GM12878 (cell line): Measurements from ENCODE around the gene OLFM2. TPM values are rescaled to one million over a fixed set of nuclear protein-coding genes. Genes with fewer than 3 reads are reported as not detected.

Experiments
- ATAC-seq: fragments of 200-7000 bp; cut with Tn5 transposase; 3 replicates; pipeline ENCODE4 v1.9.1; 2020; ENCODE audit warnings: mild to moderate bottlenecking, moderate library complexity
- BruUV-seq: library from RNA; stranded (reverse); fragments of 400-500 nt; replicated peaks from 2 replicates; lab custom pipeline; 2021; lab: Mats Ljungman, UMichigan
- CTCF ChIA-PET: fragments of 300-600 bp; sonication (Branson Sonifier 250); formaldehyde crosslinking; extraction: SDS; loops from one replicate; lab custom pipeline; 2021; ENCODE audit warnings: inconsistent platforms; lab: Yijun Ruan, JAX
- POLR2A ChIA-PET: fragments of 350-600 bp; formaldehyde crosslinking; extraction: SDS; loops from one replicate; lab custom pipeline; 2021; ENCODE audit warnings: inconsistent platforms; lab: Charles Lee
- RAD21 ChIA-PET: fragments of 300-600 bp; sonication (Branson Sonifier 250); formaldehyde crosslinking; loops from one replicate; lab custom pipeline; 2023; ENCODE audit warnings: antibody characterized with exemption; ENCODE audit not compliant: unreplicated experiment; lab: Charles Lee
- SMC1A ChIA-PET: fragments of 300-600 bp; sonication (Branson Sonifier 250); formaldehyde crosslinking; loops from one replicate; lab custom pipeline; 2023; ENCODE audit not compliant: unreplicated experiment, uncharacterized antibody; lab: Charles Lee
- DNase-seq: peaks from one replicate; pipeline ENCODE4 v3.0.0-alpha.2; 2011; ENCODE audit warnings: low read depth, low spot score
- FAIRE-seq: peaks from 3 replicates; lab custom pipeline; 2011; peaks lifted over from hg19 to GRCh38; lab: Jason Lieb, UNC
- H2AFZ ChIP-seq: 2 replicates; pipeline ENCODE4 v1.6.0; 2011; ENCODE audit warnings: low read depth, low read length, control low read depth; ENCODE audit not compliant: control insufficient read depth
- H3K27ac ChIP-seq: 2 replicates; pipeline ENCODE4 v1.5.1; 2011; ENCODE audit warnings: control low read depth; ENCODE audit not compliant: control insufficient read depth, insufficient read depth
- H3K27me3 ChIP-seq, 2 experiments: replicated peaks in 1 of 2; 2 replicates each; pipeline versions ENCODE4 v1.6.0 to v1.6.1; 2011; ENCODE audit warnings: low read length in 1 of 2; ENCODE audit not compliant: control insufficient read depth in 2 of 2, insufficient read depth in 2 of 2
- H3K36me3 ChIP-seq, 2 experiments: 2 replicates each; pipeline ENCODE4 v1.5.1; 2011; ENCODE audit warnings: low read length in 1 of 2; ENCODE audit not compliant: control insufficient read depth in 2 of 2, insufficient read depth in 2 of 2
- H3K4me1 ChIP-seq: 2 replicates; pipeline ENCODE4 v1.6.1; 2011; ENCODE audit warnings: mild to moderate bottlenecking, low read length, moderate library complexity, mixed read lengths; ENCODE audit not compliant: control insufficient read depth, insufficient read depth
- H3K4me2 ChIP-seq: 2 replicates; pipeline ENCODE4 v1.6.0; 2011; ENCODE audit warnings: control low read depth; ENCODE audit not compliant: control insufficient read depth, insufficient read depth
- H3K4me3 ChIP-seq: fragments of 200-600 bp; sonication (generic); 2 replicates; pipeline ENCODE4 v1.5.1; 2016
- H3K79me2 ChIP-seq: 2 replicates; pipeline ENCODE4 v1.6.0; 2011; ENCODE audit warnings: low read length; ENCODE audit not compliant: control insufficient read depth, insufficient read depth
- H3K9ac ChIP-seq: 2 replicates; pipeline ENCODE4 v1.8.0; 2011; ENCODE audit warnings: low read length, control low read depth, mixed read lengths; ENCODE audit not compliant: control insufficient read depth, insufficient read depth
- H3K9me3 ChIP-seq: replicated peaks from 3 replicates; pipeline ENCODE4 v1.5.1; 2011; ENCODE audit warnings: mild to moderate bottlenecking, low read length; ENCODE audit not compliant: control insufficient read depth, insufficient read depth
- H4K20me1 ChIP-seq: 2 replicates; pipeline ENCODE4 v1.6.0; 2011; ENCODE audit not compliant: control insufficient read depth, insufficient read depth
- BRCA1 ChIP-seq: IDR thresholded peaks from 2 replicates; pipeline ENCODE4 v1.6.1; 2011; ENCODE audit warnings: low read depth, low read length, improper control_type of control experiment
- IRF3 ChIP-seq: fragments of 450-650 bp; IDR thresholded peaks from 2 replicates; pipeline ENCODE4 v1.6.1; 2014; ENCODE audit warnings: mild to moderate bottlenecking
- MEF2B ChIP-seq: fragments of 450-650 bp; IDR thresholded peaks from 2 replicates; pipeline ENCODE4 v1.6.1; 2018; ENCODE audit warnings: mild to moderate bottlenecking, moderate library complexity; ENCODE audit not compliant: partially characterized antibody, poor library complexity, severe bottlenecking
- MYB ChIP-seq: fragments of 150-350 bp; IDR thresholded peaks from 2 replicates; pipeline ENCODE4 v1.6.1; 2014; ENCODE audit warnings: mild to moderate bottlenecking, low read depth, low read length, borderline replicate concordance
- SMAD1 ChIP-seq: fragments of 450-650 bp; IDR thresholded peaks from 2 replicates; pipeline ENCODE4 v1.6.1; 2018; ENCODE audit warnings: mild to moderate bottlenecking, low read depth; ENCODE audit not compliant: partially characterized antibody
- USF1 ChIP-seq: IDR thresholded peaks from 2 replicates; pipeline ENCODE4 v1.6.1; 2011; ENCODE audit warnings: borderline replicate concordance, low read depth, mild to moderate bottlenecking, moderate library complexity, mixed read lengths, low read length; ENCODE audit not compliant: insufficient read depth; ENCODE audit errors: extremely low read length
- WRNIP1 ChIP-seq: IDR thresholded peaks from 2 replicates; pipeline ENCODE4 v1.6.1; 2011; ENCODE audit warnings: low read depth, low read length, improper control_type of control experiment, borderline replicate concordance
- WGBS: methylation state at CpG from one replicate; pipeline ENCODE4 v1.1.6; 2016; ENCODE audit warnings: low lambda C conversion rate; ENCODE audit not compliant: insufficient replicate concordance, insufficient coverage; ENCODE audit errors: missing lambda C conversion rate; 5-methylcytosine and 5-hydroxymethylcytosine counted together
- in situ Hi-C: fragments of 300-500 bp; cut with MboI; formaldehyde crosslinking; loops from 9 replicates; pipeline ENCODE4 v1.14.3; 2018; ENCODE audit warnings: mixed read lengths
- intact Hi-C: fragments of 100-400 bp; cut with micrococcal nuclease; formaldehyde crosslinking; loops from one replicate; pipeline ENCODE4 v1.14.2; 2022; ENCODE audit not compliant: unreplicated experiment
- polyA plus RNA-seq, 11 experiments: library from polyadenylated mRNA; depleted of rRNA in 4 of 11; unstranded in 6 of 11; stranded (reverse) in 5 of 11; fragments of >200 nt; fragmentation: Nextera tagmentation in 4 of 11; fragmentation: Illumina TruSeq in 1 of 11; extraction: Ambion mirVana in 4 of 11; extraction: Trizol in 1 of 11; gene quantifications; 1 replicate in 1 of 11; 2 replicates in 10 of 11; pipeline versions ENCODE4 v1.2.1 to v1.2.3, GENCODE V29; 2011 to 2016; ENCODE audit warnings: inconsistent platforms in 2 of 11, missing spikeins in 2 of 11, low read depth in 1 of 11
- small RNA-seq: library from RNA; depleted of rRNA; stranded (forward); fragments of <200 nt; gene quantifications from one replicate; pipeline ENCODE3, GENCODE V24; 2014
- total RNA-seq, 4 experiments: library from RNA; depleted of rRNA in 3 of 4; stranded (reverse); fragments of >200 nt in 3 of 4; fragmentation: Illumina TruSeq in 1 of 4; extraction: Trizol in 1 of 4; gene quantifications; 2 replicates each; pipeline versions ENCODE4 v1.2.1 to v1.2.3, GENCODE V29; 2013 to 2021

OLFM2 gene
- total and polyA plus RNA-seq, 10 of the 15 experiments (the other 5 are each of a cell fraction or from before 2014, with no cell fraction given) = 0.07 to 3.5 (median 0.27) TPM; not detected in 5

DNA sequence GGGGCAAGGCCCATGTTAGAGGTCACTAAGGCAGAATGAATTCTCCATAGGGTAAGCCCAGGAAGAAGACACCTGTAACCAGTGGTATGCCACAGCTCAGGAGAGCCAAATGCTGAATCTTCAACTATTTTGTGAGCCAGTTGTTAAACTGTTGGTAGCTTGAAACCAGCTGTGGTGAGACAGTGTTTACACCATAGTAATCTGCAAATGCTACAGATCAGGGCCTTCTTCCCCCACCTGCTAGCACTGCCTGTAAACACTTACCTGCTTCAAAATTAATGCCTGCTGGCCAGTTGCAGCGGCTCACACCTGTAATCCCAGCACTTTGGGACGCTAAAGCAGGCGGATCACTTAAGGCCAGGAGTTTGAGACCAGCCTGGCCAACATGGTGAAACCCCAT is 129.5 kb downstream of the OLFM2 start:
- POLR2A ChIA-PET = no interaction called here
- H3K4me3 ChIP-seq = no peak overlapping the region
- no peak overlapping the region for H3K27ac ChIP-seq
- H3K9ac ChIP-seq = no peak overlapping the region
- SMC1A ChIA-PET = interaction anchor here (1.2 kb wide), 1 partner anchor 11 kb away, joined by 3 read pairs; no protein-coding TSS in a partner anchor
- TF ChIP-seq IRF3 (no peak), BRCA1 (no peak), USF1 (no peak), MYB (no peak), SMAD1 (no peak), WRNIP1 (no peak), MEF2B (no peak)
- RAD21 ChIA-PET = no interaction called here
- DNase-seq (no peak), ATAC-seq (no peak), FAIRE-seq (no peak)
- no peaks in the 10 kb centered on the region for H3K4me1 ChIP-seq
- peaks cover 11 to 18% of the 10 kb centered on the region in 2 experiments for H3K36me3 ChIP-seq
- H4K20me1 ChIP-seq = no peaks in the 10 kb centered on the region
- H3K79me2 ChIP-seq = no peaks in the 10 kb centered on the region
- no peak overlapping the region for H3K4me2 ChIP-seq
- intact Hi-C loops (no loop called here), in situ Hi-C loops (no loop called here)
- no peaks in the 10 kb centered on the region for H3K27me3 ChIP-seq
- no peaks in the 10 kb centered on the region for H3K9me3 ChIP-seq
- BruUV-seq = no TSS peak
- CTCF ChIA-PET = interaction anchor here (1.3 kb wide), 2 partner anchors 12 to 181 kb away, joined by 3 read pairs; partner anchors contain the start of gene FBXL12
- WGBS = 97% methylated on average over 3 of the region's 3 CpGs
- H2AFZ ChIP-seq = no peak overlapping the region

Small RNA genes lying within 50 kb of the gene (small RNA-seq; reads per million reads assigned to genes)
- not detected for gene RF00156

Other genes with a start within 250 kb of the OLFM2 start
Only the 7 nearest of the 11 such genes appear.
- gene FBXL12, start 117.4 kb downstream of the OLFM2 start, total RNA-seq (2014; rRNA removed) = 26.2 and 28.6 TPM in 2 replicates
- 13.1 and 13.6 TPM in 2 replicates for gene FBXL12, start 117.4 kb downstream of the OLFM2 start, total RNA-seq (2014; rRNA removed; fragmentation: Illumina TruSeq; extraction: Trizol)
- gene FBXL12, start 117.4 kb downstream of the OLFM2 start, total RNA-seq (2021) = 22.5 and 24.5 TPM in 2 replicates
- gene FBXL12, start 117.4 kb downstream of the OLFM2 start, polyA plus RNA-seq (2011; rRNA removed) = 16.5 and 22.0 TPM in 2 replicates
- 15.6 and 17.1 TPM in 2 replicates for gene FBXL12, start 117.4 kb downstream of the OLFM2 start, polyA plus RNA-seq (2014; fragmentation: Illumina TruSeq; extraction: Trizol)
- 1 to 10 TPM; 1.4 to 4.1 TPM for gene FBXL12, start 117.4 kb downstream of the OLFM2 start, polyA plus RNA-seq (2014; fragmentation: Nextera tagmentation; extraction: Ambion mirVana)
- gene FBXL12, start 117.4 kb downstream of the OLFM2 start, polyA plus RNA-seq (2014; rRNA removed) = 35.7 and 40.0 TPM in 2 replicates
- gene FBXL12, start 117.4 kb downstream of the OLFM2 start, polyA plus RNA-seq (2016; fragmentation: Nextera tagmentation; extraction: Ambion mirVana) = 10 to 100 TPM; 26.8 to 27.3 TPM
- gene UBL5, start 108.6 kb downstream of the OLFM2 start, total RNA-seq (2014; rRNA removed) = 297 and 314 TPM in 2 replicates
- gene UBL5, start 108.6 kb downstream of the OLFM2 start, total RNA-seq (2014; rRNA removed; fragmentation: Illumina TruSeq; extraction: Trizol) = 292 and 299 TPM in 2 replicates
- gene UBL5, start 108.6 kb downstream of the OLFM2 start, total RNA-seq (2021) = 343 and 345 TPM in 2 replicates
- 679 and 767 TPM in 2 replicates for gene UBL5, start 108.6 kb downstream of the OLFM2 start, polyA plus RNA-seq (2011; rRNA removed)
- 340 and 433 TPM in 2 replicates for gene UBL5, start 108.6 kb downstream of the OLFM2 start, polyA plus RNA-seq (2014; fragmentation: Illumina TruSeq; extraction: Trizol)
- gene UBL5, start 108.6 kb downstream of the OLFM2 start, polyA plus RNA-seq (2014; fragmentation: Nextera tagmentation; extraction: Ambion mirVana) = 100 to 1,000 TPM; 888 to 897 TPM
- 477 and 654 TPM in 2 replicates for gene UBL5, start 108.6 kb downstream of the OLFM2 start, polyA plus RNA-seq (2014; rRNA removed)
- 100 to 1,000 TPM; 816 to 817 TPM for gene UBL5, start 108.6 kb downstream of the OLFM2 start, polyA plus RNA-seq (2016; fragmentation: Nextera tagmentation; extraction: Ambion mirVana)
- gene PIN1, start 101.2 kb downstream of the OLFM2 start, total RNA-seq (2014; rRNA removed) = 155 and 162 TPM in 2 replicates
- 35.5 and 38.8 TPM in 2 replicates for gene PIN1, start 101.2 kb downstream of the OLFM2 start, total RNA-seq (2014; rRNA removed; fragmentation: Illumina TruSeq; extraction: Trizol)
- gene PIN1, start 101.2 kb downstream of the OLFM2 start, total RNA-seq (2021) = 90.4 and 95.6 TPM in 2 replicates
- 26.5 and 47.3 TPM in 2 replicates for gene PIN1, start 101.2 kb downstream of the OLFM2 start, polyA plus RNA-seq (2011; rRNA removed)
- 5.3 and 16.0 TPM in 2 replicates for gene PIN1, start 101.2 kb downstream of the OLFM2 start, polyA plus RNA-seq (2014; fragmentation: Illumina TruSeq; extraction: Trizol)
- gene PIN1, start 101.2 kb downstream of the OLFM2 start, polyA plus RNA-seq (2014; fragmentation: Nextera tagmentation; extraction: Ambion mirVana) = 1 to 10 TPM; 2.4 to 6.1 TPM
- gene PIN1, start 101.2 kb downstream of the OLFM2 start, polyA plus RNA-seq (2014; rRNA removed) = 156 and 169 TPM in 2 replicates
- 100 to 1,000 TPM; 180 to 209 TPM for gene PIN1, start 101.2 kb downstream of the OLFM2 start, polyA plus RNA-seq (2016; fragmentation: Nextera tagmentation; extraction: Ambion mirVana)
- gene COL5A3, start 74.0 kb upstream of the OLFM2 start, total RNA-seq (2014; rRNA removed) = under 0.01 and 0.05 TPM in 2 replicates
- gene COL5A3, start 74.0 kb upstream of the OLFM2 start, total RNA-seq (2014; rRNA removed; fragmentation: Illumina TruSeq; extraction: Trizol) = 0.05 and 0.09 TPM in 2 replicates
- 0.18 and 0.19 TPM in 2 replicates for gene COL5A3, start 74.0 kb upstream of the OLFM2 start, total RNA-seq (2021)
- gene COL5A3, start 74.0 kb upstream of the OLFM2 start, polyA plus RNA-seq (2011; rRNA removed) = 5.5 and 8.3 TPM in 2 replicates
- 0.03 and 0.06 TPM in 2 replicates for gene COL5A3, start 74.0 kb upstream of the OLFM2 start, polyA plus RNA-seq (2014; fragmentation: Illumina TruSeq; extraction: Trizol)
- under 1 TPM in 1 of 2 experiments, not detected in 1; 0.04 TPM for gene COL5A3, start 74.0 kb upstream of the OLFM2 start, polyA plus RNA-seq (2014; fragmentation: Nextera tagmentation; extraction: Ambion mirVana)
- gene COL5A3, start 74.0 kb upstream of the OLFM2 start, polyA plus RNA-seq (2014; rRNA removed) = 0.10 and 0.13 TPM in 2 replicates
- under 1 TPM in 1 of 2 experiments, not detected in 1; 0.32 TPM for gene COL5A3, start 74.0 kb upstream of the OLFM2 start, polyA plus RNA-seq (2016; fragmentation: Nextera tagmentation; extraction: Ambion mirVana)
- not detected in 2 replicates for gene RDH8, start 77.0 kb upstream of the OLFM2 start, total RNA-seq (2014; rRNA removed)
- not detected in 2 replicates for gene RDH8, start 77.0 kb upstream of the OLFM2 start, total RNA-seq (2014; rRNA removed; fragmentation: Illumina TruSeq; extraction: Trizol)
- not detected in 2 replicates for gene RDH8, start 77.0 kb upstream of the OLFM2 start, total RNA-seq (2021)
- gene RDH8, start 77.0 kb upstream of the OLFM2 start, polyA plus RNA-seq (2011; rRNA removed) = 0.46 and 0.58 TPM in 2 replicates
- gene RDH8, start 77.0 kb upstream of the OLFM2 start, polyA plus RNA-seq (2014; fragmentation: Illumina TruSeq; extraction: Trizol) = not detected in 2 replicates
- gene RDH8, start 77.0 kb upstream of the OLFM2 start, polyA plus RNA-seq (2014; fragmentation: Nextera tagmentation; extraction: Ambion mirVana) = under 1 TPM in 1 of 2 experiments, not detected in 1; 0.04 TPM
- gene RDH8, start 77.0 kb upstream of the OLFM2 start, polyA plus RNA-seq (2014; rRNA removed) = 0.05 TPM in 1 of 2 replicates, not detected in the other
- gene RDH8, start 77.0 kb upstream of the OLFM2 start, polyA plus RNA-seq (2016; fragmentation: Nextera tagmentation; extraction: Ambion mirVana) = not detected
- gene SHFL, start 149.8 kb upstream of the OLFM2 start, total RNA-seq (2014; rRNA removed) = 44.6 and 45.4 TPM in 2 replicates
- 30.5 and 30.7 TPM in 2 replicates for gene SHFL, start 149.8 kb upstream of the OLFM2 start, total RNA-seq (2014; rRNA removed; fragmentation: Illumina TruSeq; extraction: Trizol)
- 51.7 and 57.9 TPM in 2 replicates for gene SHFL, start 149.8 kb upstream of the OLFM2 start, total RNA-seq (2021)
- gene SHFL, start 149.8 kb upstream of the OLFM2 start, polyA plus RNA-seq (2011; rRNA removed) = 53.1 and 63.7 TPM in 2 replicates
- gene SHFL, start 149.8 kb upstream of the OLFM2 start, polyA plus RNA-seq (2014; fragmentation: Illumina TruSeq; extraction: Trizol) = 41.7 and 49.6 TPM in 2 replicates
- 10 to 100 TPM in 1 of 2 experiments, 1 to 10 TPM in 1; 8.0 to 18.3 TPM for gene SHFL, start 149.8 kb upstream of the OLFM2 start, polyA plus RNA-seq (2014; fragmentation: Nextera tagmentation; extraction: Ambion mirVana)
- gene SHFL, start 149.8 kb upstream of the OLFM2 start, polyA plus RNA-seq (2014; rRNA removed) = 83.8 and 83.9 TPM in 2 replicates
- gene SHFL, start 149.8 kb upstream of the OLFM2 start, polyA plus RNA-seq (2016; fragmentation: Nextera tagmentation; extraction: Ambion mirVana) = 10 to 100 TPM; 33.6 to 36.8 TPM
- 13.1 and 17.4 TPM in 2 replicates for gene ANGPTL6, start 166.2 kb upstream of the OLFM2 start, total RNA-seq (2014; rRNA removed)
- gene ANGPTL6, start 166.2 kb upstream of the OLFM2 start, total RNA-seq (2014; rRNA removed; fragmentation: Illumina TruSeq; extraction: Trizol) = 6.0 and 7.2 TPM in 2 replicates
- 16.5 and 16.8 TPM in 2 replicates for gene ANGPTL6, start 166.2 kb upstream of the OLFM2 start, total RNA-seq (2021)
- 10.5 and 23.6 TPM in 2 replicates for gene ANGPTL6, start 166.2 kb upstream of the OLFM2 start, polyA plus RNA-seq (2011; rRNA removed)
- 2.3 and 6.6 TPM in 2 replicates for gene ANGPTL6, start 166.2 kb upstream of the OLFM2 start, polyA plus RNA-seq (2014; fragmentation: Illumina TruSeq; extraction: Trizol)
- gene ANGPTL6, start 166.2 kb upstream of the OLFM2 start, polyA plus RNA-seq (2014; fragmentation: Nextera tagmentation; extraction: Ambion mirVana) = under 1 TPM; 0.45 to 0.90 TPM
- 18.3 and 18.9 TPM in 2 replicates for gene ANGPTL6, start 166.2 kb upstream of the OLFM2 start, polyA plus RNA-seq (2014; rRNA removed)
- gene ANGPTL6, start 166.2 kb upstream of the OLFM2 start, polyA plus RNA-seq (2016; fragmentation: Nextera tagmentation; extraction: Ambion mirVana) = 1 to 10 TPM; 1.3 to 4.9 TPM